Activated CD4-positive, alpha-beta T cell treated with anti-CD3 and anti-CD28 coated beads for 4 hours (primary cell): ENCODE data around the gene FUZ.
"Not testable (repeated sequence)": the region's sequence is repeated elsewhere in the genome, so short reads cannot be mapped to it uniquely, and the experiment has no call there.

Experiments used
- DNase-seq, 2 donors: peaks; one replicate each; pipeline ENCODE4 v3.0.0-alpha.2; 2020

The FUZ gene

GRCh38 chr19:49830766-49831165 lies 17.7 kb upstream of the FUZ start:
- DNase-seq: no peak

- no peak for DNase-seq
Observed at GRCh38 chr19:49829721-49830120, 16.6 kb upstream of the FUZ start.

- no peak for DNase-seq
Observed at GRCh38 chr19:49829200-49829599, 16.1 kb upstream of the FUZ start.

GRCh38 chr19:49827034-49827433 lies 13.9 kb upstream of the FUZ start:
- DNase-seq: no peak

GRCh38 chr19:49824662-49825061 lies 11.6 kb upstream of the FUZ start:
- DNase-seq: no peak

GRCh38 chr19:49823472-49823871 lies 10.4 kb upstream of the FUZ start:
- DNase-seq: no peak

- DNase-seq: no peak
Observed at GRCh38 chr19:49820125-49820524, 7.0 kb upstream of the FUZ start.

- DNase-seq: not testable (repeated sequence)
Observed at GRCh38 chr19:49819452-49820115, 6.5 kb upstream of the FUZ start.

- DNase-seq: no peak
Observed at GRCh38 chr19:49818649-49819370, 5.7 kb upstream of the FUZ start.

- DNase-seq: peak; percentile 85 to 86
Observed at GRCh38 chr19:49817964-49818648, 5.0 kb upstream of the FUZ start, which contains the start of gene MED25. Gene MED25, plus strand, starts transcription at chr19:49818289. Its CDS starts 53 bp downstream, at chr19:49818342.

- DNase-seq: no peak
Observed at GRCh38 chr19:49816590-49816989, 3.5 kb upstream of the FUZ start.

GRCh38 chr19:49814010-49814409 lies 918 bp upstream of the FUZ start:
- DNase-seq: no peak

- DNase-seq: no peak
Observed at GRCh38 chr19:49812452-49812996, 568 bp downstream of the FUZ start.

- DNase-seq: no peak
Observed at GRCh38 chr19:49811328-49811727, 1.8 kb downstream of the FUZ start.

GRCh38 chr19:49809941-49810389 lies 3.1 kb downstream of the FUZ start:
- DNase-seq: no peak

GRCh38 chr19:49809160-49809940 lies 3.7 kb downstream of the FUZ start:
- DNase-seq: peak; percentile 46 to 51

GRCh38 chr19:49808711-49809159 lies 4.4 kb downstream of the FUZ start:
- peak; percentile 88 for DNase-seq

GRCh38 chr19:49807904-49808675 lies 5.0 kb downstream of the FUZ start:
- no peak for DNase-seq

GRCh38 chr19:49807058-49807903 lies 5.8 kb downstream of the FUZ start:
- DNase-seq: no peak

GRCh38 chr19:49806620-49806959 lies 6.5 kb downstream of the FUZ start:
- no peak for DNase-seq
